Progenitor cell of endocrine pancreas (in vitro differentiated cells): Measurements from ENCODE around the gene SMARCA4. TPM values are rescaled to one million over a fixed set of nuclear protein-coding genes. Genes with fewer than 3 reads are reported as not detected.
A peak's percentile ranks its signal among the peaks of the same experiment; 100 is the strongest.

ENCODE experiments used
- DNase-seq: peaks from one replicate; pipeline ENCODE4 v3.0.0; 2021; ENCODE audit warnings: low spot score; ENCODE audit not compliant: unreplicated experiment
- H3K27ac Mint-ChIP-seq: 2 replicates; pipeline ENCODE4 v1.8.0; 2021; ENCODE audit warnings: mild to moderate bottlenecking, moderate library complexity, mixed read lengths
- H3K27me3 Mint-ChIP-seq: 2 replicates; pipeline ENCODE4 v1.8.0; 2021; ENCODE audit warnings: mixed read lengths
- H3K36me3 Mint-ChIP-seq: 2 replicates; pipeline ENCODE4 v1.8.0; 2022; ENCODE audit warnings: mixed read lengths; ENCODE audit not compliant: insufficient read depth
- H3K4me1 Mint-ChIP-seq: 2 replicates; pipeline ENCODE4 v1.8.0; 2021; ENCODE audit warnings: low read depth, mixed read lengths
- H3K4me3 Mint-ChIP-seq: 2 replicates; pipeline ENCODE4 v1.8.0; 2021; ENCODE audit warnings: low read depth, mild to moderate bottlenecking, moderate library complexity, mixed read lengths
- H3K9me3 Mint-ChIP-seq: 2 replicates; pipeline ENCODE4 v1.8.0; 2021; ENCODE audit warnings: low read depth, mixed read lengths
- CTCF ChIP-seq: fragments of 200-600 bp; sonication (generic); IDR thresholded peaks from one replicate; pipeline ENCODE4 v1.5.0; 2021; ENCODE audit warnings: antibody characterized with exemption, mild to moderate bottlenecking; ENCODE audit not compliant: unreplicated experiment
- total RNA-seq: library from RNA; stranded (reverse); gene quantifications from 2 replicates; pipeline ENCODE4 v1.2.1, GENCODE V29; 2021

The SMARCA4 gene
- total RNA-seq, 1 donor from 2014 or later: 334 TPM

- H3K27ac Mint-ChIP-seq: peak overlapping the region; percentile 31
- no peak overlapping the region for H3K4me3 Mint-ChIP-seq
- H3K36me3 Mint-ChIP-seq: peaks cover 15% of the 10 kb centered on the region
Measured at GRCh38 chr19:10985502-10985901, 24.7 kb downstream of the SMARCA4 start.

GRCh38 chr19:10986301-10987127 lies 25.7 kb downstream of the SMARCA4 start:
- H3K9me3 Mint-ChIP-seq: no peaks in the 10 kb centered on the region
- no peak overlapping the region for H3K4me3 Mint-ChIP-seq
- no peak for TF ChIP-seq CTCF
- H3K27ac Mint-ChIP-seq: no peak overlapping the region
- no peak for DNase-seq
- no peaks in the 10 kb centered on the region for H3K27me3 Mint-ChIP-seq
- no peaks in the 10 kb centered on the region for H3K4me1 Mint-ChIP-seq
- H3K36me3 Mint-ChIP-seq: peaks cover 19% of the 10 kb centered on the region

More at GRCh38 chr19:10985502-10985901, 24.7 kb downstream of the SMARCA4 start:
- DNase-seq: no peak
- Mint-ChIP-seq H3K4me1 (no peaks in the 10 kb centered on the region), H3K9me3 (no peaks in the 10 kb centered on the region), H3K27me3 (no peaks in the 10 kb centered on the region)
- no peak for TF ChIP-seq CTCF

GRCh38 chr19:10987571-10988297 lies 26.9 kb downstream of the SMARCA4 start:
- DNase-seq: no peak
- no peak overlapping the region for H3K4me3 Mint-ChIP-seq
- TF ChIP-seq CTCF: no peak
- H3K36me3 Mint-ChIP-seq: peaks cover 21% of the 10 kb centered on the region
- no peaks in the 10 kb centered on the region for H3K9me3 Mint-ChIP-seq
- H3K27me3 Mint-ChIP-seq: no peaks in the 10 kb centered on the region
- no peaks in the 10 kb centered on the region for H3K4me1 Mint-ChIP-seq
- H3K27ac Mint-ChIP-seq: peak overlapping the region; percentile 45

- H3K27ac Mint-ChIP-seq: no peak overlapping the region
Measured at GRCh38 chr19:10988380-10988779, 27.6 kb downstream of the SMARCA4 start.

More at GRCh38 chr19:10988380-10988779, 27.6 kb downstream of the SMARCA4 start:
- Mint-ChIP-seq H3K9me3 (no peaks in the 10 kb centered on the region), H3K36me3 (peaks cover 24% of the 10 kb centered on the region), H3K4me3 (no peak overlapping the region), H3K27me3 (no peaks in the 10 kb centered on the region), H3K4me1 (no peaks in the 10 kb centered on the region)
- no peak for DNase-seq
- no peak for TF ChIP-seq CTCF
